PFSK-1 (cell line): ENCODE data around the gene CCDC134.

Experiments
- POLR2AphosphoS5 ChIP-seq: IDR thresholded peaks from 2 replicates; pipeline ENCODE4 v1.6.1; 2012; ENCODE audit warnings: low read depth, mild to moderate bottlenecking, control low read depth, low read length, moderate library complexity
- REST ChIP-seq, 2 experiments: IDR thresholded peaks; 2 replicates each; pipeline versions ENCODE4 v1.6.1 to v1.8.0; 2011 to 2012; ENCODE audit warnings: low read depth in 2 of 2, low read length in 2 of 2, control low read depth in 1 of 2, inconsistent platforms in 1 of 2, mild to moderate bottlenecking in 1 of 2, moderate library complexity in 1 of 2; ENCODE audit not compliant: insufficient read depth in 1 of 2
- SIN3A ChIP-seq: IDR thresholded peaks from 2 replicates; pipeline ENCODE4 v1.6.1; 2012; ENCODE audit warnings: mild to moderate bottlenecking, low read length, moderate library complexity, borderline replicate concordance; ENCODE audit not compliant: insufficient read depth

DNA sequence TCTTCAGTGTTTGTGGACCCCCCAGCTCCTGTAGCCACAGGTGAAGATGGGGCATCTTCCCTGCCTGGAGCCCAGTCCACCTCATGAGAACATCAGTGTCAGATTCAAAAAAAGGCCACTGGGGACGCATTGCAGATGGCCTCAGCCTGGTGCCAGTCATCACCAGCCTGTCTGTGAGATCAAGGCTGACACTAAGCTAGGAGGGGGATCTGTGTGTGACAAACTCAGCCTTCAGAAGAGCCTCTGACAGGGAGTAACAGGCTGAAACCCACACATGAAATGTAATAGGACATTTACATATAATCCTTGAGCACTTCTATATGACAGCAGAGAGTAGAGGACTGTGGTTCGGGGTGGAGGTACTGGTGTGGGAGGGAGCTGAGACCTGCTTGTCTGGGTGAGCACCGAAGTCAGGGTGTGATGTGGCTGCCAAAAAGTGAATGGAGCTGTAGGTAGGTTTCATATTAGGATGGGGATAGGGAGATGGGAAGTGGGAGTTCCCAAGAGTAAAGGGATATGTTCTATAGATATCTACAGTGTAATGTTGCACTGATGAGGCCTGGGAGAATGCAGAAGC, 20.5 kb upstream of the CCDC134 start:
- no peak for TF ChIP-seq REST (IDR thresholded peaks at IDR 0.05; ENCODE audit: insufficient read depth in 1 of 2, low read depth in 2 of 2, low read length in 2 of 2)
- TF ChIP-seq SIN3A, result no peak
- no peak for TF ChIP-seq POLR2AphosphoS5
